ENCODE data around the gene IRGQ.
A peak's percentile ranks its signal among the peaks of the same experiment; 100 is the strongest.
"Not testable (repeated sequence)": the region's sequence is repeated elsewhere in the genome, so short reads cannot be mapped to it uniquely, and the experiment has no call there.

IRGQ gene

DNA sequence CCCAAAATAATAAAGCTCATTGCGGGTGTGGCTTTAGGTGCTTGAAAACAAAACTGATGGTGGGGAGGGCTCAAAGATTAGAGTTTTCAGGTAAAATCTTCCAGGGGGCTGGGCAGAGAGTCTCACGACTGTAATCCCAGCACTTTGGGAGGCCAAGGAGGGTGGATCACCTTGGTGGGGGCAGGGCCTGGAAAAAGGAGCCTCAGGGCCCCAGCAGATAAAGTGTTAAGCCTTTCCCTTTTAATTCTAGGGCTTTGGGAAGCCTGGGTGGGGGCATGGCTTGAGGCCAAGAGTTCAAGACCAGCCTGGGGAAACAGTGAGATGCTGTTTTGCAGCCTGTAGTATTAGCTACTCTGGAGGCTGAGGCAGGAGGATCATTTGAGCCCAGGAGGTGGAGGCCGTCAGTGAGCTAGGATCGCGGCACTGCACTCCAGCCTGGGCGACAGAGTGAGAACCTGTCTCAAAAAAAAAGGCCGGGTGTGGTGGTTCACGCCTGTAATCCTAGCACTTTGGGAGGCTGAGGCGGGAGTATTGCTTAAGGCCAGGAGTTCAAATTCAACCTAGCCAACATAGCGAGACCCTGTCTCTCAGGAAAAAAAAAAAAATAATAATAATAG is 1.7 kb downstream of the IRGQ start:
- TF ChIP-seq, protein P1, sequence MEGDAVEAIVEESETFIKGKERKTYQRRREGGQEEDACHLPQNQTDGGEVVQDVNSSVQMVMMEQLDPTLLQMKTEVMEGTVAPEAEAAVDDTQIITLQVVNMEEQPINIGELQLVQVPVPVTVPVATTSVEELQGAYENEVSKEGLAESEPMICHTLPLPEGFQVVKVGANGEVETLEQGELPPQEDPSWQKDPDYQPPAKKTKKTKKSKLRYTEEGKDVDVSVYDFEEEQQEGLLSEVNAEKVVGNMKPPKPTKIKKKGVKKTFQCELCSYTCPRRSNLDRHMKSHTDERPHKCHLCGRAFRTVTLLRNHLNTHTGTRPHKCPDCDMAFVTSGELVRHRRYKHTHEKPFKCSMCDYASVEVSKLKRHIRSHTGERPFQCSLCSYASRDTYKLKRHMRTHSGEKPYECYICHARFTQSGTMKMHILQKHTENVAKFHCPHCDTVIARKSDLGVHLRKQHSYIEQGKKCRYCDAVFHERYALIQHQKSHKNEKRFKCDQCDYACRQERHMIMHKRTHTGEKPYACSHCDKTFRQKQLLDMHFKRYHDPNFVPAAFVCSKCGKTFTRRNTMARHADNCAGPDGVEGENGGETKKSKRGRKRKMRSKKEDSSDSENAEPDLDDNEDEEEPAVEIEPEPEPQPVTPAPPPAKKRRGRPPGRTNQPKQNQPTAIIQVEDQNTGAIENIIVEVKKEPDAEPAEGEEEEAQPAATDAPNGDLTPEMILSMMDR (IDR thresholded peaks at IDR 0.05) = no peak
- Histone ChIP-seq H3K27me3 (no peaks in the 10 kb centered on the region), H3K27ac (peak overlapping the region; percentile 11 to 90), H3K36me3 (peaks cover 20 to 66% (median 32%) of the 10 kb centered on the region in 3 donors), H3K9me3 (no peaks in the 10 kb centered on the region), H3K4me3 (peak overlapping the region; percentile 67 to 80), H3K4me1 (peaks cover 0 to 47% (median 38%) of the 10 kb centered on the region in 4 donors)
- intact Hi-C loops (cut with DNase I; ENCODE audit: low total_unique reads) = no loop called here
- no peak for DNase-seq

DNA sequence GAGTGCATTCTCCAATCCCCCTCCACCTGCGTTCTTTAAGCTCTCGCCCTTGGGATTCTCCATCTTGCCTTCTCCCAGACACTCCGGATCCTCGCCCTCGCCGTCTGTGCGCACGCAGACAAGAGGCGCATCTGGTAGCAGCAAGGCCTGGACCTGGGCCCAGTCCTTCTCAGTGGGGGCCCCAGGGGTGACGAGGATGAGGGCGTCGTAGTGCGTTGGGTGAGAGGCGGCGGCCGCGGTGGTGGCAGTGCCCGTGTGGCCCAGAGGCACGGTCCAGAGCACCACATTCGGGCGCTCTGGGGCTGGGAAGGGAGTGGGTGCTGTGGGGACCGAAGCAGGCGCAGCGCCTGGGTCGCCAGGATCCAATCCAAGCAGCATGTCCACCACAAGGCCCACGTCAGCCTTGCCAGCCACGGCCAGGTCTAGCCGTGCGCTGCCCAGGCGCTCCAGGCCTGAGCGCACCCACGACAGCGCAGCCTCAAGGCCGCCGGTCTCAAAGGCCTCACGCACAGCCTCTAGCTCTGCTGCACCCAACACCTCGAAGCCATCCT is 3.1 kb downstream of the IRGQ start:
- intact Hi-C loops (cut with DNase I; ENCODE audit: low total_unique reads) = no loop called here
- no peak for DNase-seq
- Histone ChIP-seq H3K27ac (no peak overlapping the region), H3K36me3 (peaks cover 16 to 62% (median 25%) of the 10 kb centered on the region in 3 donors), H3K4me1 (peaks cover 0 to 40% (median 35%) of the 10 kb centered on the region in 4 donors), H3K4me3 (no peak overlapping the region), H3K27me3 (no peaks in the 10 kb centered on the region), H3K9me3 (no peaks in the 10 kb centered on the region)
- TF ChIP-seq, protein P1 (IDR thresholded peaks at IDR 0.05) = no peak

DNA sequence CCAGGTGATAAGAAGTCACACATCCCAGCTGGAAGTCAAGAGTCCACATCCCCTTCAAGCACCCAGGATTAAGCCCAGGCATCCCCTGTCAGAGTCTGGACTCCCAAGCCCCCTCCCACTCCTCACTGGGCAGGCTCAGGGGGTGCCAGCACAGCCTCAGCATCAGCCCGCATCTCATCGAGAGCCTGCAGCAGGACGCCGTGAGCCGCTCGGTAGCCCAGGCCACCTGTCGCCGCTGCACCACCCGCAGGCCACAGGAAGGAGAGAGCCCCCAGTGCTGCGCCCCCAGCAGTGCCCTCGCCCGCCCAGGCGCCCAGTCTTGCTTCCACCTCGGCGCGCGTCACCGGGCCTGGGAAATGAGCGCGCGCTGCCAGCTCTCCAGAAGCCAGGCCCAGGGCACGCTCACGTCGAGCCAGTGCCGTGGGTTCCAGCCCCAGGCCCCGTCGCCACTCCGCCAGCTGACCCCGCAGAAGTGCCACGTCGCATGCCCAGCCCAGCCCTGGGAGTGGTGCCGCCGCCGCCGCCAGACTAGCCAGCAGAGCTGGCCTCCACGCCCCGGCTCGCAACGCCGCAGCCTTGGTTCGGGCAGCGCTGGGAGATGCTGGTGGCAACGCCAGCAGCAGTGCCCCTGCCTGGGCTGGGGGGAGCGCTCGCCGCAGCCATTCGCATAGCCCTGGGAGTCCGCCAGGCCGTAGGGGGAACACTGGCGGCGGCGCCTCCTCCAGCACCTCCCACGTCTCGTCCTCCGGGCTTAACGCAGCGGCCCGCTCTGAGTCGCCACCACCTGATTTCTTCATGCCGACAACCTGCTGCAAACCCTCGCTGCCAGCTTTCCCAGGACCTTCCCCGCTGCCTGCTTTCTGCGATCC is 3.8 kb downstream of the IRGQ start:
- DNase-seq = no peak
- intact Hi-C loops (cut with DNase I; ENCODE audit: low total_unique reads) = no loop called here
- TF ChIP-seq, protein P1 (IDR thresholded peaks at IDR 0.05) = no peak
- peaks cover 16 to 62% (median 25%) of the 10 kb centered on the region in 3 donors for H3K36me3 ChIP-seq
- no peak overlapping the region for H3K4me3 ChIP-seq
- H3K4me1 ChIP-seq = peaks cover 0 to 32% (median 27%) of the 10 kb centered on the region in 4 donors
- H3K27me3 ChIP-seq = no peaks in the 10 kb centered on the region
- no peak overlapping the region for H3K27ac ChIP-seq
- no peaks in the 10 kb centered on the region for H3K9me3 ChIP-seq

DNA sequence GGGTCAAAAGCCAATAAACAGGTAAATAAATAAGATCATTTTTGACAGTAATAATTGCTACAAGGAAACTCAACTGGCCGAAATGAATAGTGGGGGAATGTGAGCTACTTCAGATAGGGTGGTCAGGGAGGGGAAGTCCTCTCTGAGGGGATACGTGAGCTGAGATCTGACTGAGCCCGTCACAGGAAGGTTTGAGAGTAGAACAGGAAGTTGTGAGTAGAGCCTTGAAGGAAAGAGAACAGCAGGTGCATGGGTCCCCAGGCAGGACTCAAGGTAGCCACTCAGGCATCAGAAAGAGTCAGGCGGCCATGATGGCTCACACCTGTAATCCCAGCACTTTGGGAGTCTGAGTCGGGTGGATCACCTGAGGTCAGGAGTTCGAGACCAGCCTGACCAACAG is 6.3 kb downstream of the IRGQ start:
- DNase-seq = no peak
- peaks cover 16 to 61% (median 25%) of the 10 kb centered on the region in 3 donors for H3K36me3 ChIP-seq
- H3K27ac ChIP-seq = no peak overlapping the region
- no peaks in the 10 kb centered on the region for H3K27me3 ChIP-seq
- intact Hi-C loops (cut with DNase I; ENCODE audit: low total_unique reads) = no loop called here
- TF ChIP-seq, protein P1 (IDR thresholded peaks at IDR 0.05) = no peak
- no peaks in the 10 kb centered on the region for H3K9me3 ChIP-seq
- no peak overlapping the region for H3K4me3 ChIP-seq
- H3K4me1 ChIP-seq = peaks cover 0 to 18% (median 15%) of the 10 kb centered on the region in 4 donors

DNA sequence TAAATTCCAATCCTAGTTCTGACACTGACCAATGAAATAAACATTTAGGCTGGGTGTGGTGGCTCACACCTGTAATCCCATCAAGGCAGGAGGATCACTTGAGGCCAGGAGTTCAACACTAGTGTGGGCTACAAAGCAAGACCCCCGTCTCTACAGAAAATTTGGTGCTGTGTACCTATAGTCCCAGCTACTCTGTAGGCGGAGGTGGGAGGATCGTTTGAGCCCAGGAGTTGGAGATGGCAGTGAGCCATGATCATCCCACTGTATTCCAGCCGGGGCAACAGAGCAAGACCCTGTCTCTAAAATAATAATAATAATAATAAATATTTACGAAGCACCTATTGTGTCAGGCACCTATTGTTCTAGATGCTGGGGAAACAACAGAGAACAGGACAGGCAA is 6.7 kb downstream of the IRGQ start:
- no peak overlapping the region for H3K4me3 ChIP-seq
- no peak overlapping the region for H3K27ac ChIP-seq
- intact Hi-C loops (cut with DNase I; ENCODE audit: low total_unique reads) = no loop called here
- no peaks in the 10 kb centered on the region for H3K9me3 ChIP-seq
- peaks cover 16 to 57% (median 25%) of the 10 kb centered on the region in 3 donors for H3K36me3 ChIP-seq
- TF ChIP-seq, protein P1 (IDR thresholded peaks at IDR 0.05) = no peak
- H3K4me1 ChIP-seq = peaks cover 0 to 14% (median 11%) of the 10 kb centered on the region in 4 donors
- H3K27me3 ChIP-seq = no peaks in the 10 kb centered on the region
- DNase-seq = no peak

DNA sequence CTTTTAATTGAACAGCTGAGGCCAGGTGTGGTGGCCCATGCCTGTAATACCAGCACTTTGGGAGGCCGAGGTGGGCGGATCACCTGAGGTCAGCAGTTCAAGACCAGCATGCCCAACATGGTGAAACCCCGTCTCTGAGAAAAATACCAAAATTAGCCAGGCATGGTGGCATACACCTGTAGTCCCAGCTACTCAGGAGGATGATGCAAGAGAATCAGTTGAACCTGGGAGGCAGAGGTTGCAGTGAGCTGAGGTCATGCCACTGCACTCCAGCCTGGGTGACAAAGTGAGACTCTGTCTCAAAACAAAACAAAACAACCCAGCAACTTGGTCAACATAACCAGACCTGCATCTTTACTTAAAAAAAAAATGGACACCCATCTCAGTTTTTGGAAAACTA is 8.9 kb downstream of the IRGQ start:
- H3K27me3 ChIP-seq; DNase-seq; H3K4me1 ChIP-seq; H3K9me3 ChIP-seq; H3K4me3 ChIP-seq; intact Hi-C loops (cut with DNase I; ENCODE audit: low total_unique reads); H3K27ac ChIP-seq: not testable (repeated sequence)
- peaks cover 3 to 34% (median 7%) of the 10 kb centered on the region in 3 donors for H3K36me3 ChIP-seq

Measured in tibial artery (tissue), 4 donors.